Erythroblast (primary cell): ENCODE data around the gene PGLYRP2.
"Not testable (repeated sequence)": the region's sequence is repeated elsewhere in the genome, so short reads cannot be mapped to it uniquely, and the experiment has no call there.

ENCODE experiments used
- DNase-seq, 2 experiments: peaks; one replicate each; lab custom pipeline; 2025; lab: John Stamatoyannopoulos, UW
- GATA1 ChIP-seq: IDR thresholded peaks from 2 replicates; pipeline ENCODE4 v1.6.1; 2011; ENCODE audit warnings: low read depth, mild to moderate bottlenecking, control low read depth, low read length, moderate library complexity
- POLR2A ChIP-seq: IDR thresholded peaks from 2 replicates; pipeline ENCODE4 v1.6.1; 2011; ENCODE audit warnings: mild to moderate bottlenecking, low read length

The PGLYRP2 gene

GRCh38 chr19:15479391-15480345 is at the start of gene PGLYRP2:
PGLYRP2 (minus strand) TSS chr19:15479501; CDS start chr19:15479371, 130 bp downstream.
- DNase-seq, result no peak
- TF ChIP-seq POLR2A, result no peak
- TF ChIP-seq GATA1, result no peak

- DNase-seq, result no peak
- TF ChIP-seq POLR2A (no peak), GATA1 (no peak)
Measured at GRCh38 chr19:15527705-15528104, 48.4 kb upstream of the PGLYRP2 start.

GRCh38 chr19:15526408-15526807 is 47.1 kb upstream of the PGLYRP2 start:
- TF ChIP-seq POLR2A, result no peak
- TF ChIP-seq GATA1, result no peak
- DNase-seq, result no peak

- DNase-seq, result no peak
- TF ChIP-seq POLR2A (no peak), GATA1 (no peak)
Measured at GRCh38 chr19:15525291-15525690, 46.0 kb upstream of the PGLYRP2 start.

GRCh38 chr19:15524781-15525180 is 45.5 kb upstream of the PGLYRP2 start:
- no peak for DNase-seq
- TF ChIP-seq GATA1, result no peak
- TF ChIP-seq POLR2A, result no peak

- no peak for DNase-seq
- TF ChIP-seq GATA1 (no peak), POLR2A (no peak)
Measured at GRCh38 chr19:15519433-15519976, 40.2 kb upstream of the PGLYRP2 start.

- TF ChIP-seq POLR2A (no peak), GATA1 (no peak)
- DNase-seq, result no peak
Measured at GRCh38 chr19:15517778-15518177, 38.5 kb upstream of the PGLYRP2 start.

GRCh38 chr19:15516363-15516762 is 37.1 kb upstream of the PGLYRP2 start:
- TF ChIP-seq POLR2A, result no peak
- TF ChIP-seq GATA1, result no peak
- DNase-seq, result no peak

GRCh38 chr19:15515227-15515625 is 35.9 kb upstream of the PGLYRP2 start:
- DNase-seq, result not testable (repeated sequence)

- no peak for DNase-seq
- TF ChIP-seq GATA1 (no peak), POLR2A (no peak)
Measured at GRCh38 chr19:15511671-15512424, 32.5 kb upstream of the PGLYRP2 start.

GRCh38 chr19:15508035-15508710 is 28.9 kb upstream of the PGLYRP2 start, which contains the start of gene CYP4F22:
CYP4F22 (plus strand) TSS chr19:15508525; CDS start chr19:15525337, 16,812 bp downstream.
- no peak for DNase-seq
- TF ChIP-seq POLR2A (no peak), GATA1 (no peak)

- no peak for TF ChIP-seq POLR2A
- TF ChIP-seq GATA1, result no peak
Measured at GRCh38 chr19:15507068-15508034, 28.1 kb upstream of the PGLYRP2 start.

More at GRCh38 chr19:15507068-15508034, 28.1 kb upstream of the PGLYRP2 start:
- no peak for DNase-seq
